ENCODE results near the gene PPARA. TPM values are rescaled to one million over a fixed set of nuclear protein-coding genes. Genes with fewer than 3 reads are reported as not detected.

The PPARA gene
- total and polyA plus RNA-seq, 2 experiments from 2014 or later: 4.7 to 12.6 TPM

GRCh38 chr22:46273432-46274148 lies 123.3 kb downstream of the PPARA start:
- Mint-ChIP-seq H3K9me3 (no peaks in the 10 kb centered on the region), H3K4me3 (no peak overlapping the region), H3K36me3 (ENCODE audit: low read depth) (peaks cover 39% of the 10 kb centered on the region), H3K27me3 (ENCODE audit: insufficient read depth, low read depth, poor library complexity) (peaks cover 5% of the 10 kb centered on the region), H3K4me1 (no peaks in the 10 kb centered on the region), H3K27ac (no peak overlapping the region)
- H3F3A ChIP-seq (replicated peaks; ENCODE audit: low read depth): no peaks in the 10 kb centered on the region
- H3K4me1 ChIP-seq (ENCODE audit: insufficient read depth): no peaks in the 10 kb centered on the region
- no peak overlapping the region for H3K4me2 ChIP-seq
- H3K4me3 ChIP-seq: no peak overlapping the region
- no peak overlapping the region for H2AFZ ChIP-seq
- ATAC-seq (no peak), DNase-seq (ENCODE audit: low spot score) (no peak)
- no peaks in the 10 kb centered on the region for H3K9me2 ChIP-seq (ENCODE audit: insufficient read depth)
- H3K27me3 ChIP-seq (ENCODE audit: insufficient read depth): no peaks in the 10 kb centered on the region
- no peaks in the 10 kb centered on the region; the same call in none of the 2 replicates for H4K20me1 ChIP-seq (replicated peaks; ENCODE audit: insufficient read depth)
- no peak overlapping the region for H3K27ac ChIP-seq (ENCODE audit: low read depth)
- no peaks in the 10 kb centered on the region for H3K79me2 ChIP-seq (replicated peaks; ENCODE audit: insufficient read depth)
- peaks cover 16% of the 10 kb centered on the region; the same call in 1 of the 2 replicates for H3K36me3 ChIP-seq (ENCODE audit: insufficient read depth)
- TF ChIP-seq STAT1 (IDR thresholded peaks at IDR 0.05; ENCODE audit: unreplicated experiment) (no peak), NANOG (IDR thresholded peaks at IDR 0.05; ENCODE audit: borderline replicate concordance) (no peak), REST (IDR thresholded peaks at IDR 0.05; ENCODE audit: unreplicated experiment) (no peak), JUNB (IDR thresholded peaks at IDR 0.05; ENCODE audit: unreplicated experiment) (no peak), ETS1 (IDR thresholded peaks at IDR 0.05) (no peak), CREB1 (CRISPR knock-in tag; IDR thresholded peaks at IDR 0.05; ENCODE audit: low read depth) (no peak), ZNF331 (CRISPR knock-in tag; IDR thresholded peaks at IDR 0.05; ENCODE audit: low read depth) (no peak), EZH2phosphoT487 (IDR thresholded peaks at IDR 0.05; ENCODE audit: unreplicated experiment) (no peak), POLR2AphosphoS5 (IDR thresholded peaks at IDR 0.05; ENCODE audit: low read depth) (no peak), ZNF114 (CRISPR knock-in tag; IDR thresholded peaks at IDR 0.05) (no peak), CTCF (conservative IDR thresholded peaks at IDR 0.05; ENCODE audit: low read depth in 2 of 2) (no peak)

Measured in GM23338 (cell line).